ENCODE data around the gene ZBTB20.

DNA sequence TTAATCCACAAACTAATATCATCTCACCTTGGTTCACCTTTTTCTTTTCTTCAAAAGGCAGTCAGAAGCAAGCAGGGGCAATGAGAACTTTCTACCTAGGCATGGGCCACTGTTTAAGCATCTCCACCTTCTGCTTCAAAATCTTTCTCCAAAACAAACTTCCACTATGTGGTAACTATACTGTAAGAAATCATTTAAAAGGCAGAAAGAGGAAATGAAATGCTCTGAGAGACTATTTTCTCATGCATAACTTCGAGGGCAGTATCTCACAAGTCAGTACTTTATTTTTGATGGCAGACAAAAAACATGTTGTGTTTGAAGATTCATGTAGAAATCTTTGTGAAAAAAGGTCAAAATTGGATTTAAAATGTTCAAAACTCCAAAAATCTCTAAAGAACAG is 419.7 kb downstream of the ZBTB20 start:
- TF ChIP-seq, protein P1, sequence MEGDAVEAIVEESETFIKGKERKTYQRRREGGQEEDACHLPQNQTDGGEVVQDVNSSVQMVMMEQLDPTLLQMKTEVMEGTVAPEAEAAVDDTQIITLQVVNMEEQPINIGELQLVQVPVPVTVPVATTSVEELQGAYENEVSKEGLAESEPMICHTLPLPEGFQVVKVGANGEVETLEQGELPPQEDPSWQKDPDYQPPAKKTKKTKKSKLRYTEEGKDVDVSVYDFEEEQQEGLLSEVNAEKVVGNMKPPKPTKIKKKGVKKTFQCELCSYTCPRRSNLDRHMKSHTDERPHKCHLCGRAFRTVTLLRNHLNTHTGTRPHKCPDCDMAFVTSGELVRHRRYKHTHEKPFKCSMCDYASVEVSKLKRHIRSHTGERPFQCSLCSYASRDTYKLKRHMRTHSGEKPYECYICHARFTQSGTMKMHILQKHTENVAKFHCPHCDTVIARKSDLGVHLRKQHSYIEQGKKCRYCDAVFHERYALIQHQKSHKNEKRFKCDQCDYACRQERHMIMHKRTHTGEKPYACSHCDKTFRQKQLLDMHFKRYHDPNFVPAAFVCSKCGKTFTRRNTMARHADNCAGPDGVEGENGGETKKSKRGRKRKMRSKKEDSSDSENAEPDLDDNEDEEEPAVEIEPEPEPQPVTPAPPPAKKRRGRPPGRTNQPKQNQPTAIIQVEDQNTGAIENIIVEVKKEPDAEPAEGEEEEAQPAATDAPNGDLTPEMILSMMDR (IDR thresholded peaks at IDR 0.05), result no peak
- no peak for TF ChIP-seq EP300 (IDR thresholded peaks at IDR 0.05)
- no peak for TF ChIP-seq POLR2A (IDR thresholded peaks at IDR 0.05)
